HepG2 (cell line): ENCODE measurements around the gene HERC6. TPM values are rescaled to one million over a fixed set of nuclear protein-coding genes. Genes with fewer than 3 reads are reported as not detected.

Experiments used
- ATAC-seq: fragments of 200-7000 bp; cut with Tn5 transposase; 3 replicates; pipeline ENCODE4 v1.9.1; 2020; ENCODE audit warnings: mild to moderate bottlenecking, moderate library complexity
- BruUV-seq: library from RNA; stranded (reverse); fragments of 400-500 nt; replicated peaks from 2 replicates; lab custom pipeline; 2021; lab: Mats Ljungman, UMichigan
- CTCF ChIA-PET: fragments of 300-600 bp; formaldehyde crosslinking; extraction: SDS; loops from one replicate; lab custom pipeline; 2021; ENCODE audit warnings: low total read pairs, inconsistent platforms, low intra/inter-chr PET ratio; lab: Yijun Ruan, JAX
- POLR2A ChIA-PET: fragments of 350-600 bp; sonication (Branson Sonifier 250); formaldehyde crosslinking; loops from one replicate; lab custom pipeline; 2020; ENCODE audit warnings: antibody characterized with exemption, inconsistent platforms; lab: Yijun Ruan, JAX
- DNase-seq: peaks from one replicate; pipeline ENCODE4 v3.0.0-alpha.2; 2015; ENCODE audit warnings: low spot score
- FAIRE-seq: peaks from 3 replicates; lab custom pipeline; 2011; peaks lifted over from hg19 to GRCh38; lab: Jason Lieb, UNC
- H2AFZ ChIP-seq: one replicate; pipeline ENCODE4 v1.6.1; 2011; ENCODE audit warnings: low read length, inconsistent platforms
- H3K27ac ChIP-seq: fragments of 300-600 bp; 3 replicates; pipeline ENCODE4 v1.8.0; 2011; ENCODE audit warnings: mixed run types, mild to moderate bottlenecking, mixed read lengths, low read length, inconsistent platforms; ENCODE audit not compliant: insufficient read depth; ENCODE audit errors: extremely low read length
- H3K27me3 ChIP-seq, 2 experiments: fragments of 200-600 bp in 1 of 2; 2 replicates in 1 of 2; 3 replicates in 1 of 2; pipeline versions ENCODE4 v1.6.0 to v1.8.0; 2011; ENCODE audit warnings: low read length in 2 of 2, mild to moderate bottlenecking in 2 of 2, moderate library complexity in 2 of 2, inconsistent platforms in 1 of 2; ENCODE audit not compliant: insufficient read depth in 2 of 2, control insufficient read depth in 1 of 2
- H3K36me3 ChIP-seq, 2 experiments: fragments of 200-600 bp in 1 of 2; replicated peaks in 1 of 2; 2 replicates in 1 of 2; 3 replicates in 1 of 2; pipeline versions ENCODE4 v1.5.1 to v1.8.0; 2011; ENCODE audit warnings: low read length in 2 of 2, inconsistent platforms in 1 of 2; ENCODE audit not compliant: insufficient read depth in 2 of 2, control insufficient read depth in 1 of 2
- H3K4me1 ChIP-seq: 2 replicates; pipeline ENCODE4 v1.5.1; 2012; ENCODE audit warnings: low read length, inconsistent platforms; ENCODE audit not compliant: insufficient read depth
- H3K4me2 ChIP-seq: 2 replicates; pipeline ENCODE4 v1.6.0; 2011; ENCODE audit warnings: low read depth, low read length, inconsistent platforms
- H3K4me3 ChIP-seq, 3 experiments: fragments of 200-600 bp in 1 of 3; sonication (generic), shearing (Covaris generic) in 1 of 3; replicated peaks in 1 of 3; 2 replicates each; pipeline ENCODE4 v1.5.1; 2011 to 2016; ENCODE audit warnings: low read length in 3 of 3, inconsistent platforms in 2 of 3, low read depth in 2 of 3, mild to moderate bottlenecking in 2 of 3, control low read depth in 1 of 3, mixed read lengths in 1 of 3; ENCODE audit not compliant: insufficient read depth in 1 of 3
- H3K79me2 ChIP-seq: one replicate; pipeline ENCODE4 v1.6.1; 2011; ENCODE audit warnings: low read length, inconsistent platforms; ENCODE audit not compliant: insufficient read depth
- H3K9ac ChIP-seq: 2 replicates; pipeline ENCODE4 v1.6.0; 2011; ENCODE audit warnings: mild to moderate bottlenecking, low read depth, low read length, inconsistent platforms; ENCODE audit not compliant: insufficient read depth
- H3K9me3 ChIP-seq: 2 replicates; pipeline ENCODE4 v1.5.1; 2012; ENCODE audit warnings: mild to moderate bottlenecking, low read length
- H4K20me1 ChIP-seq: 2 replicates; pipeline ENCODE4 v1.6.0; 2011; ENCODE audit warnings: inconsistent platforms, mild to moderate bottlenecking, low read length, moderate library complexity; ENCODE audit not compliant: insufficient read depth
- CCAR2 ChIP-seq: fragments of 200-400 bp; formaldehyde crosslinking; optimal IDR thresholded peaks from 2 replicates; pipeline ENCODE3; 2018; ENCODE audit warnings: low read depth, mild to moderate bottlenecking, low read length, moderate library complexity
- FOXA3 ChIP-seq: IDR thresholded peaks from 2 replicates; pipeline ENCODE4 v1.6.1; 2016; ENCODE audit warnings: missing genetic modification reagents, missing compliant biosample characterization
- GATA4 ChIP-seq: sonication (generic); IDR thresholded peaks from 2 replicates; pipeline ENCODE4 v1.6.1; 2016; ENCODE audit warnings: antibody characterized with exemption, low read depth, borderline replicate concordance
- NAIF1 ChIP-seq: sonication (generic); formaldehyde crosslinking; IDR thresholded peaks from 2 replicates; pipeline ENCODE4 v1.5.0; 2020; ENCODE audit warnings: mild to moderate bottlenecking, missing genetic modification reagents, borderline replicate concordance
- PHF8 ChIP-seq: sonication (generic); formaldehyde crosslinking; IDR thresholded peaks from 2 replicates; pipeline ENCODE4 v1.5.0; 2020; ENCODE audit warnings: missing genetic modification reagents
- ZBTB7A ChIP-seq: sonication (generic); formaldehyde crosslinking; IDR thresholded peaks from 2 replicates; pipeline ENCODE4 v1.8.0; 2022; ENCODE audit warnings: mild to moderate bottlenecking, missing genetic modification reagents
- ZNF724P ChIP-seq: sonication (generic); formaldehyde crosslinking; IDR thresholded peaks from 2 replicates; pipeline ENCODE4 v1.8.0; 2022; ENCODE audit warnings: missing genetic modification reagents, borderline replicate concordance
- WGBS: methylation state at CpG from one replicate; pipeline ENCODE4 v1.1.6; 2017; ENCODE audit warnings: low lambda C conversion rate; 5-methylcytosine and 5-hydroxymethylcytosine counted together
- in situ Hi-C: cut with HindIII; loops from 2 replicates; pipeline ENCODE4 v1.10.0; 2017; ENCODE audit warnings: low pct_unique_long_range_greater_than_20kb; ENCODE audit not compliant: extremely low pct_ligation_motif_present
- intact Hi-C: fragments of 100-400 bp; cut with micrococcal nuclease; formaldehyde crosslinking; loops from one replicate; pipeline ENCODE4 v1.10.0; 2022; ENCODE audit not compliant: unreplicated experiment
- polyA plus RNA-seq, 8 experiments: library from polyadenylated mRNA; depleted of rRNA in 3 of 8; stranded (reverse) in 7 of 8; unstranded in 1 of 8; fragments of >200 nt; fragmentation: Illumina TruSeq in 4 of 8; extraction: Trizol in 4 of 8; gene quantifications; 2 replicates each; pipeline versions ENCODE4 v1.2.1 to v1.2.3, GENCODE V29; 2011 to 2016; ENCODE audit warnings: low read depth in 4 of 8, missing spikeins in 1 of 8, mixed read lengths in 1 of 8; ENCODE audit not compliant: insufficient read depth in 1 of 8
- total RNA-seq, 5 experiments: library from RNA; depleted of rRNA; stranded (reverse); fragments of >200 nt; fragmentation: Illumina TruSeq; extraction: Trizol; gene quantifications; 2 replicates each; pipeline ENCODE4 v1.2.3, GENCODE V29; 2016; ENCODE audit warnings: low read depth in 1 of 5
- TF ChIP-seq, protein P1 (sequence below): sonication (generic); formaldehyde crosslinking; IDR thresholded peaks from 2 replicates; pipeline ENCODE4 v1.5.1; 2020; ENCODE audit warnings: mild to moderate bottlenecking, missing genetic modification reagents, borderline replicate concordance
- TF ChIP-seq, protein P2 (sequence below): sonication (generic); formaldehyde crosslinking; IDR thresholded peaks from 2 replicates; pipeline ENCODE4 v1.4.0; 2020; ENCODE audit warnings: missing genetic modification reagents, mild to moderate bottlenecking, borderline replicate concordance
- TF ChIP-seq, protein P3 (sequence below): sonication (generic); formaldehyde crosslinking; IDR thresholded peaks from 2 replicates; pipeline ENCODE4 v1.5.0; 2020; ENCODE audit warnings: mild to moderate bottlenecking, missing genetic modification reagents, moderate library complexity
- TF ChIP-seq, protein P4 (sequence below): sonication (generic); formaldehyde crosslinking; IDR thresholded peaks from 2 replicates; pipeline ENCODE4 v1.4.0; 2020; ENCODE audit warnings: missing genetic modification reagents; ENCODE audit errors: not compliant biosample characterization

The HERC6 gene
- total and polyA plus RNA-seq, 2 of the 13 experiments (the other 11 are each of a cell fraction or from before 2014, with no cell fraction given), result 0.50 to 2.0 TPM

DNA sequence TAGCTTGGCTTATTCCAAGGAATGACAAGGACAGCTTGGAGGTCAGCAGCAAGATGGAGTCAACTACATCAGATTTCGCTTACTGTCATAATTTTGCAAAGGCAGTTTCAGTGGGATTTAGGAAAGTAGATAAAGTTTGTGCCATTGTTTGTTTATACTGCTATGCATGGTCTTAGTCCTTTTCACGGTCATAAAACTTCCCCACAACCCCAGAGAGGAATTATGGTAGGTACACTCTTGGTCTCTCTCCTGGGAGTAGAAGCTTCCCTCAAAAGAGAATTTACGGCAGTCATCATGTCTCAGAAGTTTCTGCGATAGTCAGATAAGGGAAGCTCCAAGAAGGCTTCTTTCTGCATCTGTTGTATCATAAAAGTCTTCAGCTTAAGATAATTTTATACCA lies 27.9 kb upstream of the HERC6 start (continued):
- TF ChIP-seq PHF8 (CRISPR knock-in tag) (no peak), ZBTB7A (CRISPR knock-in tag) (no peak)

DNA sequence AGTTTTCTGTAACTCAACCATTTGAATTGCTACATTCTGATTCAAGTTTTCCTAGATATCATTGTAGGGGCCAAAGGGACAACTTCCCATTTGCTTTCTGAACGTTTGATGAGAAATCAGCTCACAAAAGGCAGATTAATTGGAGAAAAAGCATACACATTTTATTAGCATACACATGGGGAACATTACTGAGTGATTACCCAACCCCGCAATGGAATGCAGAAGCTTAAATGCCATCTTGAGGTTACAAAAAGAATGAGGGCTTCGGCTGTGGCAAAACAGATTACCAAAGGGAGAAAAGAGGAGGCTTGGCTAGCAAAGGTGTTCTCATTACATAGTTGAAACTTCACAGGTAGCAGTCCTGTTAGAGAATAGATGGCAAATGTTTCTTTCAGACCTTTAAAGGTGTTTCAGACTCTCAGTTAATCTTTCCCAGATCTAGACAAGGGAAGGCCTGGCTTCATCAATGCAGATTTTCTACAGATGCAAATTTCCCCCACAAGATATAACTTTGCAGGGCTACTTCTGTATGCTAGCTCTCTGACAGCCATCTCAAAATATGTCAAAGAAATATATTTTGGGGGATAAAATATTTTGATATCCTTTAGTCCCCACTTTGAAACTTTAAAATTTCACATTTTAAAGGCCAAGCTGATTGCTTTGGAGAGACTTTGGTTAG lies 26.5 kb upstream of the HERC6 start:
- 0 out of 5 replicates have a peak, but pooled peaks cover 0 to 3% of the 10 kb centered on the region in 2 experiments for H3K27me3 ChIP-seq
- 11% methylated on average over 3 of the region's 3 CpGs for WGBS
- FAIRE-seq (no peak), DNase-seq (no peak)
- H3K36me3 ChIP-seq, result no peaks in the 10 kb centered on the region
- no peak overlapping the region for H2AFZ ChIP-seq
- BruUV-seq, result no TSS peak
- H3K9ac ChIP-seq, result no peak overlapping the region
- no peak overlapping the region for H3K27ac ChIP-seq
- intact Hi-C loops, result no loop called here
- no peak overlapping the region for H3K4me2 ChIP-seq
- H3K79me2 ChIP-seq, result no peaks in the 10 kb centered on the region
- POLR2A ChIA-PET, result no interaction called here
- no peak for TF ChIP-seq CCAR2
- TF ChIP-seq, protein P1, sequence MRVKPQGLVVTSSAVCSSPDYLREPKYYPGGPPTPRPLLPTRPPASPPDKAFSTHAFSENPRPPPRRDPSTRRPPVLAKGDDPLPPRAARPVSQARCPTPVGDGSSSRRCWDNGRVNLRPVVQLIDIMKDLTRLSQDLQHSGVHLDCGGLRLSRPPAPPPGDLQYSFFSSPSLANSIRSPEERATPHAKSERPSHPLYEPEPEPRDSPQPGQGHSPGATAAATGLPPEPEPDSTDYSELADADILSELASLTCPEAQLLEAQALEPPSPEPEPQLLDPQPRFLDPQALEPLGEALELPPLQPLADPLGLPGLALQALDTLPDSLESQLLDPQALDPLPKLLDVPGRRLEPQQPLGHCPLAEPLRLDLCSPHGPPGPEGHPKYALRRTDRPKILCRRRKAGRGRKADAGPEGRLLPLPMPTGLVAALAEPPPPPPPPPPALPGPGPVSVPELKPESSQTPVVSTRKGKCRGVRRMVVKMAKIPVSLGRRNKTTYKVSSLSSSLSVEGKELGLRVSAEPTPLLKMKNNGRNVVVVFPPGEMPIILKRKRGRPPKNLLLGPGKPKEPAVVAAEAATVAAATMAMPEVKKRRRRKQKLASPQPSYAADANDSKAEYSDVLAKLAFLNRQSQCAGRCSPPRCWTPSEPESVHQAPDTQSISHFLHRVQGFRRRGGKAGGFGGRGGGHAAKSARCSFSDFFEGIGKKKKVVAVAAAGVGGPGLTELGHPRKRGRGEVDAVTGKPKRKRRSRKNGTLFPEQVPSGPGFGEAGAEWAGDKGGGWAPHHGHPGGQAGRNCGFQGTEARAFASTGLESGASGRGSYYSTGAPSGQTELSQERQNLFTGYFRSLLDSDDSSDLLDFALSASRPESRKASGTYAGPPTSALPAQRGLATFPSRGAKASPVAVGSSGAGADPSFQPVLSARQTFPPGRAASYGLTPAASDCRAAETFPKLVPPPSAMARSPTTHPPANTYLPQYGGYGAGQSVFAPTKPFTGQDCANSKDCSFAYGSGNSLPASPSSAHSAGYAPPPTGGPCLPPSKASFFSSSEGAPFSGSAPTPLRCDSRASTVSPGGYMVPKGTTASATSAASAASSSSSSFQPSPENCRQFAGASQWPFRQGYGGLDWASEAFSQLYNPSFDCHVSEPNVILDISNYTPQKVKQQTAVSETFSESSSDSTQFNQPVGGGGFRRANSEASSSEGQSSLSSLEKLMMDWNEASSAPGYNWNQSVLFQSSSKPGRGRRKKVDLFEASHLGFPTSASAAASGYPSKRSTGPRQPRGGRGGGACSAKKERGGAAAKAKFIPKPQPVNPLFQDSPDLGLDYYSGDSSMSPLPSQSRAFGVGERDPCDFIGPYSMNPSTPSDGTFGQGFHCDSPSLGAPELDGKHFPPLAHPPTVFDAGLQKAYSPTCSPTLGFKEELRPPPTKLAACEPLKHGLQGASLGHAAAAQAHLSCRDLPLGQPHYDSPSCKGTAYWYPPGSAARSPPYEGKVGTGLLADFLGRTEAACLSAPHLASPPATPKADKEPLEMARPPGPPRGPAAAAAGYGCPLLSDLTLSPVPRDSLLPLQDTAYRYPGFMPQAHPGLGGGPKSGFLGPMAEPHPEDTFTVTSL (CRISPR knock-in tag), result no peak
- no peak for TF ChIP-seq GATA4
- TF ChIP-seq, protein P2, sequence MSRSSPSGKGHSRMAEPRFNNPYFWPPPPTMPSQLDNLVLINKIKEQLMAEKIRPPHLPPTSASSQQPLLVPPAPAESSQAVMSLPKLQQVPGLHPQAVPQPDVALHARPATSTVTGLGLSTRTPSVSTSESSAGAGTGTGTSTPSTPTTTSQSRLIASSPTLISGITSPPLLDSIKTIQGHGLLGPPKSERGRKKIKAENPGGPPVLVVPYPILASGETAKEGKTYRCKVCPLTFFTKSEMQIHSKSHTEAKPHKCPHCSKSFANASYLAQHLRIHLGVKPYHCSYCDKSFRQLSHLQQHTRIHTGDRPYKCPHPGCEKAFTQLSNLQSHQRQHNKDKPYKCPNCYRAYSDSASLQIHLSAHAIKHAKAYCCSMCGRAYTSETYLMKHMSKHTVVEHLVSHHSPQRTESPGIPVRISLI (CRISPR knock-in tag), result no peak
- TF ChIP-seq FOXA3 (CRISPR knock-in tag), result no peak
- no peak for TF ChIP-seq ZNF724P (CRISPR knock-in tag)
- no peak for TF ChIP-seq NAIF1 (CRISPR knock-in tag)
- TF ChIP-seq, protein P3, sequence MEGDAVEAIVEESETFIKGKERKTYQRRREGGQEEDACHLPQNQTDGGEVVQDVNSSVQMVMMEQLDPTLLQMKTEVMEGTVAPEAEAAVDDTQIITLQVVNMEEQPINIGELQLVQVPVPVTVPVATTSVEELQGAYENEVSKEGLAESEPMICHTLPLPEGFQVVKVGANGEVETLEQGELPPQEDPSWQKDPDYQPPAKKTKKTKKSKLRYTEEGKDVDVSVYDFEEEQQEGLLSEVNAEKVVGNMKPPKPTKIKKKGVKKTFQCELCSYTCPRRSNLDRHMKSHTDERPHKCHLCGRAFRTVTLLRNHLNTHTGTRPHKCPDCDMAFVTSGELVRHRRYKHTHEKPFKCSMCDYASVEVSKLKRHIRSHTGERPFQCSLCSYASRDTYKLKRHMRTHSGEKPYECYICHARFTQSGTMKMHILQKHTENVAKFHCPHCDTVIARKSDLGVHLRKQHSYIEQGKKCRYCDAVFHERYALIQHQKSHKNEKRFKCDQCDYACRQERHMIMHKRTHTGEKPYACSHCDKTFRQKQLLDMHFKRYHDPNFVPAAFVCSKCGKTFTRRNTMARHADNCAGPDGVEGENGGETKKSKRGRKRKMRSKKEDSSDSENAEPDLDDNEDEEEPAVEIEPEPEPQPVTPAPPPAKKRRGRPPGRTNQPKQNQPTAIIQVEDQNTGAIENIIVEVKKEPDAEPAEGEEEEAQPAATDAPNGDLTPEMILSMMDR (CRISPR knock-in tag), result no peak
- TF ChIP-seq, protein P4, sequence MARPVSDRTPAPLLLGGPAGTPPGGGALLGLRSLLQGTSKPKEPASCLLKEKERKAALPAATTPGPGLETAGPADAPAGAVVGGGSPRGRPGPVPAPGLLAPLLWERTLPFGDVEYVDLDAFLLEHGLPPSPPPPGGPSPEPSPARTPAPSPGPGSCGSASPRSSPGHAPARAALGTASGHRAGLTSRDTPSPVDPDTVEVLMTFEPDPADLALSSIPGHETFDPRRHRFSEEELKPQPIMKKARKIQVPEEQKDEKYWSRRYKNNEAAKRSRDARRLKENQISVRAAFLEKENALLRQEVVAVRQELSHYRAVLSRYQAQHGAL, result no peak
- TF ChIP-seq, all 625 proteins: peak for 0
- in situ Hi-C loops, result no loop called here
- no peak for ATAC-seq
- Histone ChIP-seq H3K4me1 (no peaks in the 10 kb centered on the region), H3K4me3 (no peak overlapping the region), H3K9me3 (0 out of 2 replicates have a peak, but pooled peaks cover 5% of the 10 kb centered on the region), H4K20me1 (no peaks in the 10 kb centered on the region)
- CTCF ChIA-PET, result no interaction called here
